Activated B cell treated with CpG ODN at 0.5 μM for 24 hours (primary cell): ENCODE measurements around the gene SYT15. TPM values are rescaled to one million over a fixed set of nuclear protein-coding genes. Genes with fewer than 3 reads are reported as not detected.
"Not testable (repeated sequence)": the region's sequence is repeated elsewhere in the genome, so short reads cannot be mapped to it uniquely, and the experiment has no call there.

Experiments used
- ATAC-seq: fragments of 200-7000 bp; cut with Tn5 transposase; one replicate; pipeline ENCODE4 v1.10.0; 2021; ENCODE audit warnings: low read depth, mild to moderate bottlenecking, moderate library complexity
- CTCF ChIA-PET: fragments of 350-600 bp; sonication (Branson Sonifier 250); formaldehyde crosslinking; loops from one replicate; lab custom pipeline; 2021; ENCODE audit warnings: antibody characterized with exemption; lab: Charles Lee
- POLR2A ChIA-PET: fragments of 350-600 bp; sonication (Branson Sonifier 250); formaldehyde crosslinking; loops from one replicate; lab custom pipeline; 2021; ENCODE audit warnings: antibody characterized with exemption; lab: Charles Lee
- DNase-seq: peaks from one replicate; pipeline ENCODE4 v3.0.0; 2022
- H3K27ac Mint-ChIP-seq: one replicate; pipeline ENCODE4 v1.8.0; 2020; ENCODE audit warnings: mixed read lengths
- H3K27me3 Mint-ChIP-seq: one replicate; pipeline ENCODE4 v1.8.0; 2021; ENCODE audit warnings: mixed read lengths
- H3K36me3 Mint-ChIP-seq: one replicate; pipeline ENCODE4 v1.8.0; 2021; ENCODE audit warnings: low read depth, mixed read lengths
- H3K4me1 Mint-ChIP-seq: one replicate; pipeline ENCODE4 v1.8.0; 2021; ENCODE audit warnings: mixed read lengths
- H3K4me3 Mint-ChIP-seq: one replicate; pipeline ENCODE4 v1.8.0; 2020; ENCODE audit warnings: mild to moderate bottlenecking, mixed read lengths
- H3K9me3 Mint-ChIP-seq: one replicate; pipeline ENCODE4 v1.8.0; 2020; ENCODE audit warnings: mixed read lengths
- CTCF ChIP-seq: fragments of 200-600 bp; IDR thresholded peaks from one replicate; pipeline ENCODE4 v1.8.0; 2022; ENCODE audit warnings: antibody characterized with exemption, mild to moderate bottlenecking
- intact Hi-C: fragments of 100-400 bp; cut with micrococcal nuclease; formaldehyde crosslinking; loops from one replicate; pipeline ENCODE4 v1.15.1; 2024
- total RNA-seq: library from RNA; stranded (reverse); gene quantifications from 2 replicates; pipeline ENCODE4 v1.2.3, GENCODE V29; 2022

Gene SYT15
- total RNA-seq: 0.86 and 1.1 TPM in 2 replicates

GRCh38 chr10:46578474-46579178, at the start of gene SYT15:
Gene SYT15 (plus strand): TSS chr10:46579128. CDS start chr10:46579169, 41 bp downstream.
- H3K27ac Mint-ChIP-seq, intact Hi-C loops, CTCF ChIA-PET, H3K4me3 Mint-ChIP-seq, H3K27me3 Mint-ChIP-seq, DNase-seq, H3K4me1 Mint-ChIP-seq, ATAC-seq, H3K36me3 Mint-ChIP-seq, POLR2A ChIA-PET, H3K9me3 Mint-ChIP-seq: not testable (repeated sequence)

DNA sequence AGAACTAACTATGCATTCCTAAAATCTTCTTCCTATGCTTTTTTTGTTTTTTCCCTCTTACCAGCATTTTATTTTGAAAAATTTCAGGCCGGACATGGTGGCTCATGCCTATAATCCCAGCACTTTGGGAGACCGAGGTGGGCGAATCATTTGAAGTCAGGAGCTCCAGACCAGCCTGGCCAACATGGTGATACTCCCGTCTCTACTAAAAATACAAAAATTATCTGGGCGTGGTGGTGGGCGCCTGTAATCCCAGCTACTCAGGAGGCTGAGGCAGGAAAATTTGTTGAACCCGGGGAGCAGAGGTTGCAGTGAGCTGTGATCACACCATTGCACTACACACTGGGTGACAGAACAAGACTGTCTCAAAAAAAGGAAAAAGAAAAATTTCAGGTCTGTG, 49.2 kb upstream of the SYT15 start:
- ATAC-seq, H3K4me1 Mint-ChIP-seq, POLR2A ChIA-PET, H3K36me3 Mint-ChIP-seq, intact Hi-C loops, H3K27ac Mint-ChIP-seq, CTCF ChIA-PET, DNase-seq, H3K4me3 Mint-ChIP-seq, H3K27me3 Mint-ChIP-seq, H3K9me3 Mint-ChIP-seq: not testable (repeated sequence)

DNA sequence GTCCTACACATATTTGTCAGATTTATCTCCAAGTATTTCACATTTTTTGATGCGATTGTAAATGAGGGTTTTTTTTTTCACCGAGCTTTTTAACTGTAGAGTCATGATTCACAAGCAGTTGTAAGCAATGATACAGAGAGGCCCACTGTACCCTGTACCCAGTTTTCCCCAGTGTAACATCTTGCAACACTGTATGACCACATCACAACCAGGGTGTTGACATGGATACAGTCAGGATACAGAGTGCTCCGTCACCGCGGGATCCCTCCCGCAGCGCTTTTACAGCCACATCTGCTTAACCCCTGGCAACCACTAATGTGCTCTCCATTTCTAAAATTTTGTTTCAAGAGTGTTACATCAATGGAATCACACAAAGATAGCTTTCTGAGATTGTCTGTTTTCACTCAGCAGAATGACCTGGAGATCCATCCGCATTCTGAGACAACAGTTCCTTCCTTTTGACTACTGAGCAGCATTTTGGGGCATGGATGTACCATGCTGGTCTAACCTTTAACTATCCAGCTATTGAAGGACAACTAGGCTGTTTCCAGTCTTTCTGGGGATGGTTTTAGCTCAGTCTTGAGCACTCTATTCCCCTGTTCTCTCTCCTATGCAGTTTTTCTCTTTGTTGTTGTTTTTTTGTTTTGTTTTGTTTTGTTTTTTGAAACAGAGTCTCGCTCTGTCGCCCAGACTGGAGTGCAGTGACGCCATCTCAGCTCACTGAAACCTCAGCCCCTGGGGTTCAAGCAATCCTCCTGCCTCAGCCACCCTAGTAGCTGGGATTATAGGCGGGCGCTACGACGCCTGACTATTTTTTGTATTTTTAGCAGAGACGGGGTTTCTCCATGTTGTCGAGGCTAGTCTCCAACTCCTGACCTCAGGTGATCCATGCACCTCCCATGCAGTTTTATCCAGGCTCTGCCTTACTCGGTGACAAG, 48.4 kb upstream of the SYT15 start:
- DNase-seq (no peak), ATAC-seq (no peak)
- H3K27ac Mint-ChIP-seq: no peak overlapping the region
- no peak for TF ChIP-seq CTCF
- H3K27me3 Mint-ChIP-seq: no peaks in the 10 kb centered on the region
- POLR2A ChIA-PET: no interaction called here
- CTCF ChIA-PET: no interaction called here
- no peak overlapping the region for H3K4me3 Mint-ChIP-seq
- H3K9me3 Mint-ChIP-seq: no peaks in the 10 kb centered on the region
- H3K36me3 Mint-ChIP-seq: no peaks in the 10 kb centered on the region
- intact Hi-C loops: no loop called here
- no peaks in the 10 kb centered on the region for H3K4me1 Mint-ChIP-seq

DNA sequence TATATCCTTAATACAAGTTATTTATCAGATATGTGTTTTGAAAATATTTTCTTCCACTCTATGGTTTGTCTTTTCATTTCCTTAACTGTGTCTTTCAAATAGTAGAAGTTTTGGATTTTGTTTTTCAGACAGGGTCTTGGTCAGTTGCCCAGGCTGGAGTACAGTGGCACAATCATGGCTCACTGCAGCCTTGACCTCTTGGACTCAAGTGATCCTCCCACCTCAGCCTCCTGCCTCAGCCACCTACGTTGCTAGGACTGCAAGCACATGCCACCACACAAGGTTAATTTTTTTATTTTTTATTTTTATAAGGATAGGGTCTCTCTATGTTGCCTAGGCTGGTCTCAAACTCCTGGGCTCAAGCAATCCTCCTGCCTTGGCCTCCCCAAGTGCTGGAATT, 46.7 kb upstream of the SYT15 start:
- DNase-seq, ATAC-seq, H3K4me1 Mint-ChIP-seq, H3K9me3 Mint-ChIP-seq, CTCF ChIA-PET, H3K27ac Mint-ChIP-seq, H3K4me3 Mint-ChIP-seq, intact Hi-C loops, POLR2A ChIA-PET, H3K27me3 Mint-ChIP-seq, H3K36me3 Mint-ChIP-seq: not testable (repeated sequence)

DNA sequence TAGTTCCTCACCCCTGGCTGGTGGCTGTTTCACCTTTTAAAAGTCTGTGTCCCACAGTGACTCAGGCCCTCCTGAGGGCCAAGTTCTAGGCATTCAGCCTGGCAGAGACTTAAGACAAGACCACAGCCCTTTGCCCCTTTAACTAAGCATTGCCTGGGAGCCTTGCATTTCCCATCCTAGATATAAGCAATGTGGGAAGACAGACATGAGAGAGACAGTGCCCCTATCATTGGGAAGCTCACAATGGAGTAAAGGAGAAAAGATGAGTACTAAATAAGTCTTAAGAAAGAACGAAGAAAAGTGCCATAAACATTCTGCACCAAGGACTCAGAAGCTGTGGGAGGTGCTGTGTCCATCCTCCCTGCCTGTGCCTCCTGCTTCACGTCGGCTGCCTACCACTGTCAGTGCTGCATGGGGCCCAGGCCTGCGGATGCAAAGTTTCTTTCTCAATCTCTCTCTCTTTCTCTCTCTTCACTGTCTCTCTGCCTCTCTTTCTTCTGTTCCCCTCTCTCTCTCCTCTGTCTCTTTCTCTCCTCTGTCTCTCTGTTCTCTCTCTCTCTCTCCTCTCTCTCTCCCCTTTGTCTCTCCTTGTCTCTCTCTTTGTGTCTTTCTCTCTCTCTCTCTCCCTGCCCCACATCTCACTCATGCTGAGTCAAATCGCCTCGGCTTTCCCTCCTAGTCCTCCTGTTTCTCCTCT, 44.0 kb upstream of the SYT15 start:
- ChIA-PET CTCF (no interaction called here), POLR2A (no interaction called here)
- Mint-ChIP-seq H3K27ac (no peak overlapping the region), H3K4me3 (no peak overlapping the region), H3K4me1 (no peaks in the 10 kb centered on the region), H3K36me3 (no peaks in the 10 kb centered on the region), H3K27me3 (peaks cover 22% of the 10 kb centered on the region), H3K9me3 (no peaks in the 10 kb centered on the region)
- TF ChIP-seq CTCF: no peak
- ATAC-seq: no peak
- intact Hi-C loops: loop anchor here (2.0 kb wide), 1 partner anchor 20 kb away; no protein-coding TSS in a partner anchor
- DNase-seq: no peak

GRCh38 chr10:46536171-46536570, 42.8 kb upstream of the SYT15 start:
- TF ChIP-seq CTCF: no peak
- no peaks in the 10 kb centered on the region for H3K9me3 Mint-ChIP-seq
- no peaks in the 10 kb centered on the region for H3K36me3 Mint-ChIP-seq
- no peak overlapping the region for H3K27ac Mint-ChIP-seq
- ChIA-PET POLR2A (interaction anchor here (0.6 kb wide), 1 partner anchor 975 kb away, joined by 3 read pairs; no protein-coding TSS in a partner anchor), CTCF (no interaction called here)
- no peaks in the 10 kb centered on the region for H3K4me1 Mint-ChIP-seq
- intact Hi-C loops: no loop called here
- no peak overlapping the region for H3K4me3 Mint-ChIP-seq
- ATAC-seq (no peak), DNase-seq (no peak)
- H3K27me3 Mint-ChIP-seq: peaks cover 31% of the 10 kb centered on the region
